C1 segment of cervical spinal cord (tissue), 14 donors: ENCODE measurements around the gene SHISA7.
A peak's percentile ranks its signal among the peaks of the same experiment; 100 is the strongest.
"Not testable (repeated sequence)": the region's sequence is repeated elsewhere in the genome, so short reads cannot be mapped to it uniquely, and the experiment has no call there.

Source experiments
- DNase-seq, 14 donors: peaks; one replicate each; lab custom pipeline; 2025; lab: John Stamatoyannopoulos, UW

The SHISA7 gene

DNA sequence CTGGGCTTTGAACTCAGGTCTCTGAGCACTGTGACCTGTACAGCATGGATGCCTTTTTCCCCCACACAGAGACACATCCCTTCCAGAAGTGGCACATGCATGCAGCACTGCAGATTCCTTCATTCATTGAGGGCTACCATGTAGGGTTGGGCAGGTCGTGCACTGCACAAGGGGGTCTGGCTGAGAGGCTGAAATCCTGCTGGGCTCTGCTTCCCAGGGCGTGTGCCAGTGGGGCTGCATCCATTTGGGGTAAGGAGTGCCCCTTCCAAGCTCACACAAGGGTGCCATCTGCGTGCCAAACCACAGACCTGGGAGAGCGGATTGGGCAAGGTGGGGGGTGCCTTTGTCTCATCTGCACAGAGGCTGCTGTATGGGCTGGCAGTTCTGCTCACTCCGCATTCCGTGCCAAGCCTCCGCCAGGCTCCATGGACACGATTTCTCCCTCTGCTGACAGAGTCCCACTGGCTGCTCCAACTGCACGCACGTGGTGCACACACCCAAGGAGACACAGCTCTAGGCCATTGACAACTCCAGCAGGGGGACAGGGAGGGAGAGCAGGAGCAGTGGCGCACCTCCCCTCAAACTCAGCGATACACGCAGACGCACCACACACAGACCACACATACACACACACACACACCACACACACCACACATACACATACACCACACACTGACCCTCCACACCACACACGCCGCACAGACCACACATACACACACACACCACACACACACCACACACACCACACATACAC is 4.5 kb upstream of the SHISA7 start:
- DNase-seq: peak in 12 of 14 donors; percentile 16 to 66 (median 38)

DNA sequence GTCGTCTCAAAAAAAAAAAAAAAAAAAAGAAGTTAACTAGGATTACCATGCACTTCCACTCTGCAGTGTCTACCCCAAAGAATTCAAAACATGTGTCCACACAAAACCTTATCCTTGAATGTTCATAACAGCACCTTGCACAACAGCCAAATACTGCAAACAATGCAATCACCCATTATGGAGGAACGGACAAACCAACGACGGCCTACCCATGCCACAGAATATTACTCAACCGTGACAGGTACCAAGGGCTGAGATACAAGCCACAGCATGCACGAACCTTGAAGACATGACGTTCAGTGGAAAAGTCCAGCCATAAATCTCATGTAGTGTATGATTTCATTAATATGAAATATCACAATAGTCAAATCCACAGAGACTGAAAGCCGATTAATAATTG is 3.0 kb upstream of the SHISA7 start:
- no peak for DNase-seq

DNA sequence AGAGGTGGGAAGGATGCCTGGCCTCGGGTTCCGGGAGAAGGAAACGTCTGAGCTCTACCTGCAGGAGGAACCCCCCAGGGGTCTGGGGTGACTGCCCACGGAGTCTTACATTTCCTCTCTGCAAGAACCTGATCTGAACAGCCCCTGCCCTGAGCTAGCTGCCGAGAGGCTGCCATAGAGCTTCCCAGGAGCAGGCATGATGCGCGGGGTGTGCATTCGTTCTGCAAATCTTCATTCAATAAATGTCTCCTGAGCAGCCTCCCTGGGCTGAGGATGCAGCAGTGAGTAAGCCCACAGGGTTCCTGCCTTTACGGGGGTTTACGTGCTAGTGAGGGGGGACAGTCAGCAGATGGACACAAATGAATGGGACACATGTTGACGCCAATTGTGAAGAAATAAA is 1.5 kb upstream of the SHISA7 start:
- DNase-seq: no peak

DNA sequence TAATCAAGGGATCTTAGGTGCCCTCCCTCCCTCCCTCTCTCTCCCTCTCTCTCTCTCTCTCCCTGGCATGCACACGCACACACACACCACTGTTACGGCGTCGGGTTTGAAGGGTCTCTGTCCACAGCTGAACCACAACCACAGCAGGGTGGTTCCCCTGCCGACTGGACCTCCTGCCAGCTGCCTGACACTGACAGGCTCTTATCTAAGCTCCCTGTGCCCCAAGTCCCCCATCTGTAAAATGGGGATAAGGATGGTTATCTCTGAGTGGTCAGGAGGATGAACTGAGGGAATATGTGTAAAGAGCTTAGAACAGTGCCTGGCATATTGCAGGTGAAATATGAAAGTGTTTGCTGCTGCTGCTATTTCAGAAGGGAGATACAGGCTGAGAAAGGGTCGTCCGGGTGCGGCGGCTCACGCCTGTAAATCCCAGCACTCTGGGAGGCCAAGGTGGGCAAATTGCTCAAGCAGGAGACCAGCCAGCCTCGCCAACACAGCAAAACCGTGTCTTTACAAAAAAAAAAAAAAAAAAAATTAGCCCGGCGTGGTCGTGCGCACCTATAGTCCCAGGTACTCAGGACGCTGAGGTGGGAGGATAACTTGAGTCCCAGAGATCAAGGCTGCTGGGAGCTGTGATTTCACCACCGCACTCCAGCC is 852 bp upstream of the SHISA7 start:
- DNase-seq: no peak

DNA sequence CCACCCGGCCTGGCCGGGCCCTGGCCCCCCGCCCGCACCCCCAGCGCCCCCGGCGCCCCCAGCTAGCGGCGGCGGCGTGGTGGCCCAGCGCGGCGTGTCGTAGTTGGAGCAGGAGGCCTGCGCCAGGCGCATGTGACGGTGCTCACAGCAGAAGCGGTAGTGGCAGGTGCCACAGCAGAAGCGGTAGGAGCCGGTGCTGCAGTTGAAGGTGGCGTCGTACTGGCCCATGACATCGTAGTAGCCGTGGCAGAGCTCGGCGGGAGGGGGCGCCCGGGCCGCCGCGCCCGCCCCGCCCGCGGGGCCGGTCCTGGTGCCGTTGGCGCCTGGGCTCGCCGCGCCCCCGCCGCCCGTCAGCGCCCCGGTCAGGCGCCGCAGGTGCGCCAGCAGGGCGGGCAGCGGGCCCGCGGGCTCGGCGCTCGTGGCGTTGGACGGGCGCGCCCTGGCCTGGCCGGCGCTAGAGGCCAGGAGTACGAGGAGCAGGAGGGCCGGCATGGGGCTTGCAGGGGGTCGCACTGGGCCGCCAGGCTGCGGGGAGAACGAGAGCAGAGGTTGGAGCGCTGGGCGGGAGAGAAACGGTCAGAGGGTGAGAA is 633 bp downstream of the SHISA7 start:
- no peak for DNase-seq

DNA sequence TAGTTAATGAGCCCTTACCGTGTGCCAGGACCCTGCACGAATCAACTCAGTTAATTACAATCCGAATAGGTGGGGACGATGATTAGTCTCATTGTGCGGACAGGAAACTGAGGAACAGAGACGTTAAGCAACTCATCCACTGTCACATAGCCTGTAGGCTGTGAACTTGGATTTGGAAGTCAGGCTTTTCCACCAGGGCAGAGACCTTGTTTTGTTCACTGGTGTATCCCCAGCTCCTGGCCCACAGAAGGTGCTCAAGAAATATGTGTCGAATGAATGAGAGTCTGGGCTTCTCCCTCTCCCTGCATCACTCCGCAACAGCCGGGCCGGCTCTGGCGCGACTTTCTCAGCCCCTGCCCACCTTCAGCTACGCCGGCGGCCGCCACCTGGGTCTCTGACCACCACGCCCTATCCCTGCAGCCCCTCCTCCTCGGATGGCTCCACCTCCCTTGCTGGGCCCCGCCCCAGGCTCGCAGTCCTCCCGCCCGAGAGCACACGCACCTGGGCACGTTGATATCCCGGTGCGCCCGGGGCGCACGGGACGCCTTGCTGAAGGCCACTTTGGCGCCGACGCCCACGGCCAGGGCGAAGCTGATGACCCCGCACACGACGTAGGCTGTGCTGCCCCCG is 1.3 kb downstream of the SHISA7 start:
- no peak for DNase-seq

DNA sequence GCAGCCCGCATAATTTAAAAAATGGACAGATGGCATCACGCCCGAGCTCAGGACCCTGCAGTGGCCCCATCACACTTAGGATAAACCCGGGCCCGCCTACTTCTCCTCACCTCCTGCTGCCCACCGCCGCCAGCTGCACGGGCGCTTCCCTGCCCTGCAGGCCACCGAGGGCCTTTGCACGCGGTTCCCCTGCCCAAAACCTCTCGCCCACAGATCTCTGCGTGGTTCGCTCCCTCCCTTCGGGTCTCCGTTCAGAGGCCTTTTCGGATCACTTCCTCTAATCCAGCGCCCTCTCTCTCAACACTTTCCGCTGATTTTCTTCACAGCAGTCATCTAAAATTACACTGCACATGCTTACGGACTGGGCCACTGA is 1.8 kb downstream of the SHISA7 start:
- DNase-seq: no peak

DNA sequence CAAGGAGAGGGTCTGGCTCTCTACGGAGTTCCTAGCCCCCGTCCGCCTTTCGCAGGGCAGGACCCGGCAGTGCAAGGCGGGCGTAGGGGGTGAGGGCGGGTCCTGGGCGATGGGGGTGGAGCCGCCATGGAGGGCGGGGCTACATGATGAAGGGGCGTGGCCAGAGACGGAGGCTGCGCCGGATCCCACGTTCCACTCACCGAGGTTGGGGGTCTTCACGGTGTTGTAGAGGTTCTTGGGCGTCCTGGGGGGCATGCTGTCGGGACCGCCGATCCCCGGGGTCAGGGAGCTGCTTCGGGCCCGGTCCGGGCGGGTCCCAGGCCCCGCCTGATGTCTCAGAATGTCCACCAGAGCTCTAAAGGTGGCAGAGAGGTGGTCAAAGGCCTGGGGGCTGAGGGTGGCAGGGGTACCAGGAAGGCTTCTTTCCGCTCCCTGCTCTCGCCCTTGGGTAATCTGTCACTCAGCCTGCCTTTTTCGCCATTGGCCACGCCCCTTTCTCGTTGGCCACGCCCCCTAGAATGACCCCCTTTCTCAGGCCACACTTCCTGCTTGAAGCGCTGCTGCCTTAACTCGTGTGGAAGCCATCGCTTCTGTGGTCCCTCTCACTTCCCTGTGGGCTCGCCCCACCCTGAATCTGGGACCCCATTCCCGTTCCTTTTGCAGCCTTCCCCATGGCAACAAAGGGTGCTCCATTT is 2.5 kb downstream of the SHISA7 start:
- no peak for DNase-seq

DNA sequence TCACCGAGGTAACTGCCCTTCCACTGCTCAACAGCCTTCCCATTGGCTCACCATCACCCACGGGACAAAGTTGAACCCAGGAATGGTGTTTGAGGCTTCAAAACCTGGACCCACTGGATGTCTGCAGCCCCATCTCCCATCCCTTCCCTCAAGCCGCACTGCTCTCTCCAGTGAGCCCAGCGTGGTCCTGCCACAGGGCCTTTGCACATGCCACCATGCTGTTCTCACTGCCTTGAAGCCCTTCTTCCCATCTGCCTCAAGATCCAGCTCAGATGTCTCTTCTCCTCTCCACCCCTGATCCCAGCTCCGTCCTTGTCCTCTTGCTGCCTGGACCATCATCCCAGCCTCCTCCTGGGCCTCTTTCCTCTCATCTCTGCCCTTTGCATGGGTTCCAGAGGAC is 4.0 kb downstream of the SHISA7 start:
- DNase-seq: no peak

DNA sequence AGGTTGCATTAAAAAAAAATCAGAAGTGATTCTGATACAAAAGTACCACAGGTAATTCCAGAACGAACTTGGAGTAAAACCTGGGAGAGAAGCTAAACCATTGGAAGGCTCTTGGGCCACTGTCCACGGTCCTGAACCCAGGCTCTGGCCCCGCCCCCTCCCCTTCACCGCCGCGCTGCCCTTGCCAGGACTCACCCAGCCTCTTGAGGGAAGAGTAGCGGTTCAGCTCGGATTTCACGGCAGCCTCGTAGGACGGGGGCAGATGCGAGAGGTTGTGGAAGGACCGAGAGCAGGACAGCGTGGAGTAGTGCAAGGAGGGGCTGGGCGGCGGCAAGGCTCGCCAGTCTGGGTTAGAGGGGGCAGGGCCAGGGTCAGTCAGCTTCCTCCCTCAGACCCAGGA is 5.7 kb downstream of the SHISA7 start:
- peak in 1 of 14 donors; percentile 12 for DNase-seq

DNA sequence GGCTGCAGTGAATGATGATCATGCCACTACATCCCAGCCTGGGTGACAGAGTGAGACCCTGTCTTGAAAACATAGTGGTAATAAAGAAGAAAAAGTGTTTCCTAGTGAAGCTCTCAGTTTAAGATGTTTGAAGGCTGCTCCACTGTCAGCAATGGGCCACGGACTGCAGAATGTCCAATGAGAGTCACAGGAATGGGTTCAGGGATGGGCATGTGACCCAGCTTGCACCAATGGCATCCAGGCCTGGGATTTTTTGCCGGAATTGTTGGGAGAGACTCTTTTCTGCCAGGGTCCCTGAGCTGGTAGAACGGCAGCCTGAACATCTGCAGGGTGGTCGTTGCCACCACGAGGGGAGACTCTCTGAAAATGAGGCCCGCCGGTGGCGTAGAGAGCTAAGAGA is 6.3 kb downstream of the SHISA7 start:
- DNase-seq: no peak

DNA sequence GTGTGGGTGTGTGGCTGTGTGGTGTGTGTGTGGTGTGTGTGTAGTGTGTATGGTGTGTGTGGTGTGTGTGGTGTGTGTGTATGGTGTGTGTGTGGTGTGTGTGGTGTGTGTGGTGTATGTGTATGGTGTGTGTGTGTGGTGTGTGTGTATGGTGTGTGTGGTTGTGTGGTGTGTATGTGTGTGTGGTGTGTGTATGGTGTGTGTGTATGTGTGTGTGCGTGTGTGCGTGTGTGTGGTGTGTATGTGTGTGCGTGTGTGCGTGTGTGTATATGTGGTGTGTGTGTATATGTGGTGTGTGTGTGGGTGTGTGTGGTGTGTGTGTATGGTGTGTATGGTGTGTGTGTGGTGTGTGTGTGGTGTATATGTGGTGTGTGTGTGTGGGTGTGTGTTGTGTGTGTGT is 8.1 kb downstream of the SHISA7 start:
- no peak for DNase-seq

DNA sequence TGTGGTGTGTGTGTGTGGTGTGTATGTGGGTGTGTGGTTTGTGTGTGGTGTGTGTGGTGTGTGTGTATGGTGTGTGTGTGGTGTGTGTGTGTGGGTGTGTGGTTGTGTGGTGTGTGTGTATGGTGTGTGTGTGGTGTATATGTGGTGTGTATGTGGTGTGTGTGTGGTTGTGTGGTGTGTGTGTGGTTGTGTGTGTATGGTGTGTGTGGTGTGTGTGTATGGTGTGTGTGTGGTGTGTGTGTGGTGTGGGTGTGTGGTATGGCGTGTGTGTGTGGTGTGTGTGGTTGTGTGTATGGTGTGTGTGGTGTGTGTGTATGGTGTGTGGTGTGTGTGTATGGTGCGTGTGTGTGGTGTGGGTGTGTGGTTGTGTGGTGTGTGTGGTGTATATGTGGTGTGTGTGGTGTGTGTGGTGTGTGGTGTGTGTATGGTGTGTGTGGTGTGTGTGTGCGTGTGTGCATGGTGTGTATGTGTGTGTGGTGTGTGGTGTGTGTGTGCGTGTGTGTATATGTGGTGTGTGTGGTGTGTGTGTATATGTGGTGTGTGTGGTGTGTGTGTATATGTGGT is 8.7 kb downstream of the SHISA7 start:
- DNase-seq: no peak

DNA sequence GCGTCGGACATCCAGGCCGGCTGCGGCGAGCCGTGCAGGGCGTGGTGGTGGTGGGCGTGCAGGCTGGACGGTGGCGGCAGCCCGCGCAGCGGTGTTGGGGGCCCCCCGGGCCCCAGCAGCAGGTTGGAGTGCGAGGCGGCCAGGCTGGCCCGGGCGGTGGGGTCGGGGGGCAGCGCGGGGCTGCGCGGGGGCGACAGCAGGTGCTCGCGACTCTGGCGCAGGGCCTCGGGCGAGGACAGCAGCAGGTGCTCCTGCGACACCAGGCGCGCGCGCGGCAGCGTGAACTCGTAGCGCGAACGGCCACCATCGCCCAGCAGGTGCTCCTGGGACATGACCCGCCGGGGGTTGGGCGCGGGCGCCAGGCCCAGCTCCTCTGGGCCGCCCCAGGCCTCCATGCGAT is 9.8 kb downstream of the SHISA7 start:
- no peak for DNase-seq

DNA sequence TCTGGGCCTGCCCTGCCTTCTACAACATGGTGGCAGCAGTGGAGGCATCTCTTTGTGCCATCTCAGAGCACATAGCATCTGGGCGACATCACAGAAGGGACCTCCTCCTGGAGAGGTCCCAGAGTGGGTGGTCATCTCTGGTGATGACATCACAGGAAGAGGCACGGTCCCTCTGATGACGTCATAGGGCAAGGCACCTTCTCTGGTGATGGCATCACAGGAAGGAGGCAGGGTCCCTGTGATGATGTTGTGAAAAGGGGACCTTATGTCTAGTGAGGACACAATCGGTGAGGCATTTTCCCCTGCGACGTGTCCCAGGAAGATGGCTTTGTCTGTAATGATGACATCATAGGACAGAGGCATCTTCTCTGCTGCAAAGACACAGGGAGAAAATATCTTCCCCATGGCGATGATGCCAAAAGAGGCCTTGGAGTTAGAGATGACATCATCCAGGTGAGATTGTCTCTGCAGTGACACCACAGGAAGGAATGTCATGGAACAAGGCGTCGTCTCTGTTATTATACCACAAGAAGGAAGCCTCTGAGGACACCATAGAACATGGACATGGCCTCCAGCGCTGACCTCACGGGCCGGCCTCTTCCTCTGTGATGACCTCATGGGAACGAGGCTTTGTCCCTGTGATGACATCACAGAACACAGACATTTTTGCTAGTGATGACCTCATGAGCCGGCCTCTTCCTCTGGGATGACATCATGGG is 10.7 kb downstream of the SHISA7 start:
- DNase-seq: no peak

DNA sequence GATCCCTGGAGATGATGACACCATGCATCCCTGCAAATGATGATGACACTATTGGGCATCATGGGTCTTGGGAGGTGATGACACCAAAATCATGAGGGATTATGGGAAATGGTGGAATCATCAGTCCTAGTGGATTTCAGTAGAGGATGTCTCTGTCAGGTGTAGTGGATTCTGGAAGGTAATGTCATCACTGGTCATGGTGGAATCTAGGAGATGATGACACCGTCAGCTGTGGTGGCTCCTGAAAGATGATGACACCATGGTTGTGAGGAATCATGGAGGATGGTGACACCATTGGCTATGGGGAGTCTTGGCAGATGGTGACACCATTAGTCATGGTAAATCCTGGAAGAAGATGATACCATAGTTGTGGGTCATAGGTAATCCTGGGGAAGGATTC is 11.9 kb downstream of the SHISA7 start:
- no peak for DNase-seq

DNA sequence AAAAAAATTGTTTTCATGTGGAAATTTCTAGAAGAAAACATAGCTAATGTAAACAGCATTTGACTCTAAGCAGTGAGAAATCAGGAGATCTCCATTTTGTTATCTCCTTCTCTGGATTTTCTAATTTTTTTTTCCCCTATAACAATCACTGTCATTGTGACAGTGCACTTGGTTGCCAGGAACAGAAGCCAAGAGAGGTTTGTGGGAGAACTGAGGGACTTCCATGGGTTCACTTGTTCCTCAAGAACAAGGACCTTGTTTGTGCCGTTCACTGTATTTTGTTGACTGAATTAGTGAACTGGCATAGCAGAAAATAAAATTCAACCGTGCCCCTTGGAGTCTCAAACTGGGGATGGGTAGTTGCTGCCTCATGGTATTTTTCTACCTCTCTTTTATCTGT is 17.1 kb downstream of the SHISA7 start:
- peak in 10 of 14 donors; percentile 12 to 66 (median 28) for DNase-seq

DNA sequence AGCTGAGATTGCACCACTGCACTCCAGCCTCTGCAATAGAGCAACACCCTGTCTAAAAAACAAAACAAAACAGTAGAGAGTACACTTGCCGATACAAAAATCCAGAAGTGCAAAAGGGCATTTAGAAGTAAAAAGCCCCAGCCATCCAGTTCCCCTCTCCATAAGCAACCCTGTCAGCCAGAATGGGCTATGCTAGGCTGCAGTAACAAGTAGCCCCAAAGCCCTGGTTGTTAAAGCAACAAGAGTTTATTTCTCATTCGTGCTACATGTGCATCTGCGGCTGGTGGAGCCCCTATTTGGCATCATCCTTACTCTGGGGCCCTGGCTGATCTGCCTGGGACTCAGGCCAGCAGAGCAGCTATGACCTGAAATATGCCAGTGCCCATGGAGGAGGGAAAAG is 18.6 kb downstream of the SHISA7 start:
- no peak for DNase-seq

DNA sequence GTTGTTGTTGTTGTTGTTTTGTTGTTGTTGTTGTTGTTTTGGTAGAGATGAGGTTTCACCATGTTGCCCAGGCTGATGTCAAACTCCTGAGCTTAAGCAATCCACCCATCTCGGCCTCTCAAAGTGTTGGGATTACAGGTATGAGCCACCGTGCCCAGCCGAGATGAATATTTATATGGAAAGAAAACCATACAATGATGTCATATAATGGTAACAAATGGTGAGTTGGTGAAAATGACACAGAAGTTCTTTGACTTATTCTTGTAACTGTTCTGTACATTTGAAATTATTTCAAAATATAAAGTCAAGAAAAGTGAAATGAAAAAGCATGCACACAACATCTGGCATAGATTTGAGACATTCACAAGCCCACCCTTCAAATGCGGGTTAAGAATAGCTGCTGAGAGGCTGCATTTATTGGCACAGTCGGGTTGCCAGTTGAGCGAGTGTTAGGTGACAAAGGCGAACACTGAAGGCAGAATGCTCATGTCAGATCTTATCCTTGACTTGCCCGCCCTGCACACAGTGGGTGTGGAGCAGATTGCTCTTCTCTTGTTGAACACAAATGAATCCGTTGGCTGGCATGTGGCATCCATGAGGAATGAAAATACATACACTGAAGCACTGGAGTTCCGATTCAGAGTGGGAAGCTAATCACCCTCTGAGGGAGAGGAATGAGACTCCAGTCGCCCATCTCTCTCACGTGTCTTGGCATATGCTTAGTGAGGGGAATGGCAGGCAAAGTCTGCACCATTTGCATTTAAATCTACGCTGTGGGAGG is 19.7 kb downstream of the SHISA7 start:
- no peak for DNase-seq

DNA sequence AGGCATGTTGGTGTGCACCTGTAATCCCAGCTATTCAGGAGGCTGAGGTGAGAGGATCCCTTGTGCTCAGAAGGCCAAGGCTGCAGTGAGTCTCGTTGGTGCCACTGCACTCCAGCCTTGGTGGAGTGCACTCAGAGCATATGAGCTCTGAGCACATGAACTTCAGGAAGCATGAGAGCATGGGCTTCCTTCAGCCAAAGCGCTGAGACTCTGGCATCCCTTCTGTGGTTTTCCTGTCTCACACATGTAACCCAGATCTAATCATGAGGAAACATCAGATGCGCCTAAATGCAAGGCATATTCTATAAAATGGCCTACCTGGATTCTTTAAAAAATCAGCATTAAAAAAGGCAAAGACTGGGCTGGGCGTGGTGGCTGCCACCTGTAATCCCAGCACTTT is 21.8 kb downstream of the SHISA7 start:
- DNase-seq: not testable (repeated sequence)
